HEK293T (cell line): Measurements from ENCODE around the gene NYAP1.
"Not testable (repeated sequence)": the region's sequence is repeated elsewhere in the genome, so short reads cannot be mapped to it uniquely, and the experiment has no call there.

ENCODE experiments used
- CTCF ChIA-PET: fragments of 350-600 bp; formaldehyde crosslinking; extraction: SDS; loops from one replicate; lab custom pipeline; 2021; ENCODE audit warnings: antibody characterized with exemption, inconsistent platforms; lab: Yijun Ruan, JAX
- POLR2A ChIA-PET: fragments of 350-600 bp; formaldehyde crosslinking; extraction: SDS; loops from one replicate; lab custom pipeline; 2020; ENCODE audit warnings: antibody characterized with exemption, inconsistent platforms; lab: Yijun Ruan, JAX
- DNase-seq: peaks from one replicate; pipeline ENCODE4 v3.0.0; 2012; ENCODE audit warnings: mixed read lengths; ENCODE audit errors: extremely low spot score
- ARNT ChIP-seq: fragments of 450-650 bp; IDR thresholded peaks from 2 replicates; pipeline ENCODE4 v1.6.1; 2017; ENCODE audit warnings: mild to moderate bottlenecking
- BHLHE40 ChIP-seq: fragments of 450-650 bp; IDR thresholded peaks from 2 replicates; pipeline ENCODE4 v1.6.1; 2016; ENCODE audit warnings: mild to moderate bottlenecking, moderate library complexity, borderline replicate concordance
- CTBP1 ChIP-seq: fragments of 450-650 bp; IDR thresholded peaks from 2 replicates; pipeline ENCODE4 v1.6.1; 2016; ENCODE audit warnings: borderline replicate concordance
- ELF4 ChIP-seq: fragments of 450-650 bp; IDR thresholded peaks from 2 replicates; pipeline ENCODE4 v1.6.1; 2017; ENCODE audit warnings: antibody characterized with exemption
- FOXA1 ChIP-seq: fragments of 450-650 bp; IDR thresholded peaks from 2 replicates; pipeline ENCODE4 v1.6.1; 2016; ENCODE audit warnings: mild to moderate bottlenecking
- FOXK2 ChIP-seq: fragments of 450-650 bp; IDR thresholded peaks from 2 replicates; pipeline ENCODE4 v1.6.1; 2016; ENCODE audit warnings: mild to moderate bottlenecking
- FOXM1 ChIP-seq: fragments of 450-650 bp; IDR thresholded peaks from 2 replicates; pipeline ENCODE4 v1.6.1; 2017; ENCODE audit warnings: mild to moderate bottlenecking, borderline replicate concordance
- HDGF ChIP-seq: fragments of 450-650 bp; IDR thresholded peaks from 2 replicates; pipeline ENCODE4 v1.6.1; 2017; ENCODE audit warnings: antibody characterized with exemption, borderline replicate concordance
- L3MBTL2 ChIP-seq: fragments of 450-650 bp; conservative IDR thresholded peaks from 2 replicates; pipeline ENCODE4 v1.6.1; 2016; ENCODE audit warnings: mild to moderate bottlenecking
- LEF1 ChIP-seq: fragments of 450-650 bp; IDR thresholded peaks from 2 replicates; pipeline ENCODE4 v1.6.1; 2017; ENCODE audit warnings: mild to moderate bottlenecking, borderline replicate concordance
- PKNOX1 ChIP-seq: fragments of 450-650 bp; IDR thresholded peaks from 2 replicates; pipeline ENCODE4 v1.6.1; 2016
- SP1 ChIP-seq: fragments of 450-650 bp; IDR thresholded peaks from 2 replicates; pipeline ENCODE4 v1.6.1; 2017
- SUZ12 ChIP-seq: fragments of 450-650 bp; IDR thresholded peaks from 2 replicates; pipeline ENCODE4 v1.6.1; 2016; ENCODE audit warnings: mild to moderate bottlenecking
- TARDBP ChIP-seq: fragments of 450-650 bp; IDR thresholded peaks from 2 replicates; pipeline ENCODE4 v1.6.1; 2016
- ZNF384 ChIP-seq: fragments of 450-650 bp; IDR thresholded peaks from 2 replicates; pipeline ENCODE4 v1.6.1; 2016

Gene NYAP1

GRCh38 chr7:100538348-100538653, 54.6 kb downstream of the NYAP1 start:
- POLR2A ChIA-PET, result interaction anchor here (1.0 to 1.7 kb wide), 4 partner anchors 11 to 142 kb away, joined by 3 to 7 read pairs (median 3); no protein-coding TSS in a partner anchor
- TF ChIP-seq LEF1 (no peak), SUZ12 (no peak), L3MBTL2 (no peak), ARNT (no peak), FOXM1 (no peak), HDGF (no peak), ELF4 (no peak), FOXK2 (no peak), PKNOX1 (no peak), FOXA1 (no peak), SP1 (no peak)
- CTCF ChIA-PET, result interaction anchor here (1.0 to 2.8 kb wide), 2 partner anchors 21 to 131 kb away, joined by 3 to 8 read pairs; no protein-coding TSS in a partner anchor
- DNase-seq, result no peak

- TF ChIP-seq FOXA1 (no peak), PKNOX1 (peak; percentile 94), L3MBTL2 (peak; percentile 87), HDGF (peak; percentile 99)
- CTCF ChIA-PET, result interaction anchor here (0.6 to 2.8 kb wide), 4 partner anchors 21 to 131 kb away, joined by 3 to 8 read pairs (median 4); no protein-coding TSS in a partner anchor
- POLR2A ChIA-PET, result interaction anchor here (0.6 to 1.7 kb wide), 8 partner anchors 11 to 141 kb away, joined by 3 to 7 read pairs (median 3); no protein-coding TSS in a partner anchor
- DNase-seq, result peak; percentile 98
Observed at GRCh38 chr7:100538654-100539435, 55.1 kb downstream of the NYAP1 start, which contains the start of gene AGFG2. Gene AGFG2 (plus strand): TSS chr7:100539203. CDS start chr7:100539347, 144 bp downstream.

- CTCF ChIA-PET, result interaction anchor here (2.8 kb wide), 1 partner anchor 20 kb away, joined by 8 read pairs; no protein-coding TSS in a partner anchor
- POLR2A ChIA-PET, result interaction anchor here (1.7 kb wide), 1 partner anchor 19 kb away, joined by 7 read pairs; no protein-coding TSS in a partner anchor
- TF ChIP-seq ZNF384, result no peak
- TF ChIP-seq PKNOX1, result no peak
- no peak for TF ChIP-seq FOXM1
- no peak for TF ChIP-seq SUZ12
- DNase-seq, result no peak
Observed at GRCh38 chr7:100539436-100540006, 55.8 kb downstream of the NYAP1 start.

GRCh38 chr7:100540073-100540723, 56.5 kb downstream of the NYAP1 start:
- TF ChIP-seq TARDBP (no peak), SP1 (no peak), SUZ12 (no peak)
- CTCF ChIA-PET, result interaction anchor here (2.8 kb wide), 1 partner anchor 19 kb away, joined by 8 read pairs; no protein-coding TSS in a partner anchor
- DNase-seq, result no peak
- POLR2A ChIA-PET, result no interaction called here

GRCh38 chr7:100541309-100541708, 57.6 kb downstream of the NYAP1 start:
- CTCF ChIA-PET, POLR2A ChIA-PET, DNase-seq: not testable (repeated sequence)

- no peak for TF ChIP-seq BHLHE40
- TF ChIP-seq SP1, result no peak
- no peak for TF ChIP-seq FOXA1
- no peak for TF ChIP-seq LEF1
- TF ChIP-seq ZNF384, result no peak
- CTCF ChIA-PET, result no interaction called here
- no peak for DNase-seq
- POLR2A ChIA-PET, result no interaction called here
Observed at GRCh38 chr7:100543586-100543985, 59.9 kb downstream of the NYAP1 start.

- DNase-seq, result no peak
- ChIA-PET CTCF (interaction anchor here (0.8 kb wide), 1 partner anchor 20 kb away, joined by 3 read pairs; no protein-coding TSS in a partner anchor), POLR2A (interaction anchor here (2.0 kb wide), 1 partner anchor 66 kb away, joined by 7 read pairs; the partner anchor contains the start of gene TSC22D4)
- no peak for TF ChIP-seq TARDBP
- TF ChIP-seq ELF4, result no peak
- no peak for TF ChIP-seq FOXM1
- TF ChIP-seq L3MBTL2, result no peak
- TF ChIP-seq HDGF, result no peak
- no peak for TF ChIP-seq PKNOX1
- no peak for TF ChIP-seq SUZ12
- TF ChIP-seq FOXA1, result no peak
- TF ChIP-seq SP1, result no peak
- no peak for TF ChIP-seq CTBP1
- no peak for TF ChIP-seq ARNT
- TF ChIP-seq BHLHE40, result no peak
Observed at GRCh38 chr7:100544386-100544785, 60.7 kb downstream of the NYAP1 start.
